ENCODE results near the gene INPP5F.

Gene INPP5F

DNA sequence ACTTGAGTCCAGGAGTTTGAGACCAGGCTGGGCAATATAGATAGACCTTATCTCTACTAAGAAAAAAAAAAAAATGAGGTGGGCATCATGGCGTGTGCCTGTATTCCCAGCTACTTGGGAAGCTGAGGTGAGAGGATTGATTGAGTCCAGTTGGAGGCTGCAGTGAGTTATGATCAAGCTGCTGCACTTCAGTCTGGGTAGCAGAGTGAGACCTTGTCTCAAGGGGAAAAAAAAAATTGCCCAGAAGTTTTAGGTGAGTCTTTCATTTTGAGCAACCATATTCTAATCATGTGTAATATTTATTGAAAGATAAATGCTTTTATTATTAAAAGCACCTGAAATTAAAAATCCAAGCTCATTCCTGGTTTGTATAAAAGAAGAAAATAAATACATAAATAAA, 13.1 kb downstream of the INPP5F start:
- Histone ChIP-seq H3K36me3 (ENCODE audit: control insufficient read depth in 4 of 4, insufficient read depth in 4 of 4, low read length in 3 of 4) (no peaks in the 10 kb centered on the region), H3K9me3 (ENCODE audit: control extremely low read depth in 1 of 5, control insufficient read depth in 4 of 5, insufficient read depth in 2 of 5, low read depth in 1 of 5, low read length in 4 of 5) (no peaks in the 10 kb centered on the region), H3K27ac (ENCODE audit: insufficient read depth in 1 of 2, low read depth in 1 of 2, low read length in 2 of 2, poor library complexity in 1 of 2, severe bottlenecking in 2 of 2) (no peak overlapping the region), H3K27me3 (replicated peaks in 2 of 5; ENCODE audit: control insufficient read depth in 4 of 5, insufficient read depth in 5 of 5, low read length in 4 of 5) (no peaks in the 10 kb centered on the region), H3K4me1 (ENCODE audit: control extremely low read depth in 1 of 4, control insufficient read depth in 4 of 4, insufficient read depth in 4 of 4, low read length in 3 of 4) (peaks cover 0 to 23% (median 9%) of the 10 kb centered on the region in 4 experiments), H3K4me3 (ENCODE audit: control insufficient read depth in 1 of 7, extremely low read depth in 1 of 7, insufficient read depth in 4 of 7, low read depth in 2 of 7, low read length in 6 of 7) (no peak overlapping the region)
- DNase-seq: no peak
- ChIA-PET CTCF (interaction anchor here (1.0 to 4.9 kb wide), 3 partner anchors 11 to 121 kb away, joined by 3 to 18 read pairs (median 9); no protein-coding TSS in a partner anchor), POLR2A (interaction anchor here (0.6 to 0.7 kb wide), 2 partner anchors 145 to 229 kb away, joined by 3 read pairs; no protein-coding TSS in a partner anchor)
- WGBS (ENCODE audit: insufficient coverage): 100% methylated on average over 1 of the region's 1 CpG

DNA sequence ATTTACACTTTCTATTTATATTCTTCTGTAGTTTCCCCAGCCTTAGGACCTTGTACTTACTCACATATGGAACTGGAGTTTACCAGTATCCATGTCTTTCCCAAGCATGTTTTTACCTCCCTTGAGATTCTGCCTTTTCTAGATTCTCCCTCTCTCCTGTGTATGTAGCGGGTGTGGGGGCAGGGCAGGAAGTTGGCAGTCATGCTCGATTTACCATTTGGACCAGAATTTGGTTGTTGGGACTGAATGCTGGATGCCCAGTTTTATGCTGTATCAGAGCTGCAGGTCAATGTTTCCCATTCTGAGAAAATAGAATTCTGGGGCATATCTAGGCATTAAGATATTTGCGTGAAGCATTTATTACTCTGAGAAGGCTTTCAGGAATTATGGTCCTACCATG, 14.2 kb downstream of the INPP5F start:
- Histone ChIP-seq H3K27ac (ENCODE audit: insufficient read depth in 1 of 2, low read depth in 1 of 2, low read length in 2 of 2, poor library complexity in 1 of 2, severe bottlenecking in 2 of 2) (no peak overlapping the region), H3K27me3 (replicated peaks in 2 of 5; ENCODE audit: control insufficient read depth in 4 of 5, insufficient read depth in 5 of 5, low read length in 4 of 5) (no peaks in the 10 kb centered on the region), H3K4me1 (ENCODE audit: control extremely low read depth in 1 of 4, control insufficient read depth in 4 of 4, insufficient read depth in 4 of 4, low read length in 3 of 4) (peaks cover 0 to 23% (median 9%) of the 10 kb centered on the region in 4 experiments), H3K9me3 (ENCODE audit: control extremely low read depth in 1 of 5, control insufficient read depth in 4 of 5, insufficient read depth in 2 of 5, low read depth in 1 of 5, low read length in 4 of 5) (no peaks in the 10 kb centered on the region), H3K4me3 (ENCODE audit: control insufficient read depth in 1 of 7, extremely low read depth in 1 of 7, insufficient read depth in 4 of 7, low read depth in 2 of 7, low read length in 6 of 7) (no peak overlapping the region), H3K36me3 (ENCODE audit: control insufficient read depth in 4 of 4, insufficient read depth in 4 of 4, low read length in 3 of 4) (no peaks in the 10 kb centered on the region)
- POLR2A ChIA-PET: no interaction called here
- DNase-seq: no peak
- 90% methylated on average over 2 of the region's 3 CpGs for WGBS (ENCODE audit: insufficient coverage)
- CTCF ChIA-PET: interaction anchor here (1.5 kb wide), 1 partner anchor 51 kb away, joined by 4 read pairs; no protein-coding TSS in a partner anchor

DNA sequence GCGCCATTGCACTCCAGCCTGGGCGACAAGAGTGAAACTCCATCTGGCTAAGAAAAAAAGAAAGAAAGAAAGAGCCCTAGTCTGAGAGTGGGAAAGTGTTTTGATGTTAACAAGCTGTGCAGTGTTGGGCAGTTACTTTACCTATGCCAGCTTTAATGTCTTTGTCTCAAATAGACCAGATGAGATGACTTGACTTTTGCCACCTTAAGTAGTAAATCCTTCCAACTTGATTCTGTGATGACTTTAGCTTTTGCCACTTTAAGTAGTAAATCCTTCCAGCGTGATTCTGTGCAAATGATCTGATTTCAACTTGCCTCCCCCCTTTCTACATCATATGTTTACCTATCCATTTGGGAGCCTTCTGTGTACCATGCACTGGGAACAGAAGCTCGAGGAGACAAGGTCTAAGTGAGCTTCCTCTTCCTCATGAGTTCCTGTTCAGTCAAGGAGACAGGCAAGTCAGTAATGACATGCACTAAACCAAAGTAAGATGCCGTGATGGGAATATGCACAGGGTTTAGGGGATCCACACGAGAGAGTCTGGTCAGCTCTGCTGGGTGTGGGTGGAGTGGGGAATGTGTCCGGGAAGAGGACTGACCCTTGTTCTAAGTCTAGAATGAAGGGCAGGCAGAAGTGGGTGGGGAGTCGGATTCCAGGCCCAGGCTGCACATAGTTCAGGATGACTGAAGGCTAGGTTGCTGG, 17.2 kb downstream of the INPP5F start:
- CTCF ChIA-PET: interaction anchor here (0.8 to 3.0 kb wide), 4 partner anchors 9 to 116 kb away, joined by 3 to 25 read pairs (median 4); no protein-coding TSS in a partner anchor
- Histone ChIP-seq H3K36me3 (ENCODE audit: control insufficient read depth in 4 of 4, insufficient read depth in 4 of 4, low read length in 3 of 4) (no peaks in the 10 kb centered on the region), H3K4me1 (ENCODE audit: control extremely low read depth in 1 of 4, control insufficient read depth in 4 of 4, insufficient read depth in 4 of 4, low read length in 3 of 4) (peaks cover 0 to 8% (median 2%) of the 10 kb centered on the region in 4 experiments), H3K9me3 (ENCODE audit: control extremely low read depth in 1 of 5, control insufficient read depth in 4 of 5, insufficient read depth in 2 of 5, low read depth in 1 of 5, low read length in 4 of 5) (peaks cover 0 to 2% (median 0%) of the 10 kb centered on the region in 5 experiments), H3K27me3 (replicated peaks in 2 of 5; ENCODE audit: control insufficient read depth in 4 of 5, insufficient read depth in 5 of 5, low read length in 4 of 5) (no peaks in the 10 kb centered on the region), H3K4me3 (ENCODE audit: control insufficient read depth in 1 of 7, extremely low read depth in 1 of 7, insufficient read depth in 4 of 7, low read depth in 2 of 7, low read length in 6 of 7) (no peak overlapping the region), H3K27ac (ENCODE audit: insufficient read depth in 1 of 2, low read depth in 1 of 2, low read length in 2 of 2, poor library complexity in 1 of 2, severe bottlenecking in 2 of 2) (no peak overlapping the region)
- no peak for DNase-seq
- POLR2A ChIA-PET: interaction anchor here (0.9 kb wide), 1 partner anchor 17 kb away, joined by 3 read pairs; the partner anchor contains the start of gene INPP5F
- WGBS (ENCODE audit: insufficient coverage): 63% methylated on average over 4 of the region's 8 CpGs

DNA sequence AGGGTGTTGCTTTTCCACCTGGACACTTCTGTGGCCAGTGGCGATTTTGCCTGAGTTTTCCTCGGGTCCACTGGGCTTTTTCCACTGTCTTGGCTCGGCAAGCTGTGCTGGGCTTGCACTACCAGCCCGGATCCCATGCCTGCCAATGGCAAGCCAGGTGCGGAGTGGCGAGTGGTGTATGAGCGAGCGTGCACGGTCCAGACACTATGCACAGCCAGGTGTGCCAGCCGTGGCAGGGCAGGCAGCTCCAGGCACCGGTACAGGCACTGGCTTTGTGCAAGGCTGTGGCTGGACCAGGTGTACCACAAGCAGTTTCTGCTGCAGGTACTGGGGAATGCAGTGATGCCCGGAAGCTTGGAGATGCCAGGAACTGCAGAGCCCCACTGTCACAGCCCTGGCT, 22.1 kb downstream of the INPP5F start:
- H3K9me3 ChIP-seq (ENCODE audit: control extremely low read depth in 1 of 5, control insufficient read depth in 4 of 5, insufficient read depth in 2 of 5, low read depth in 1 of 5, low read length in 4 of 5): peaks cover 0 to 2% (median 0%) of the 10 kb centered on the region in 5 experiments
- ChIA-PET CTCF (interaction anchor here (0.9 to 5.4 kb wide), 10 partner anchors 10 to 111 kb away, joined by 3 to 90 read pairs (median 4); no protein-coding TSS in a partner anchor), POLR2A (no interaction called here)
- H3K4me1 ChIP-seq (ENCODE audit: control extremely low read depth in 1 of 4, control insufficient read depth in 4 of 4, insufficient read depth in 4 of 4, low read length in 3 of 4): peaks cover 0 to 6% (median 0%) of the 10 kb centered on the region in 4 experiments
- 97% methylated on average over 12 of the region's 12 CpGs for WGBS (ENCODE audit: insufficient coverage)
- no peak for DNase-seq
- H3K4me3 ChIP-seq (ENCODE audit: control insufficient read depth in 1 of 7, extremely low read depth in 1 of 7, insufficient read depth in 4 of 7, low read depth in 2 of 7, low read length in 6 of 7): no peak overlapping the region
- no peaks in the 10 kb centered on the region for H3K27me3 ChIP-seq (replicated peaks in 2 of 5; ENCODE audit: control insufficient read depth in 4 of 5, insufficient read depth in 5 of 5, low read length in 4 of 5)
- H3K36me3 ChIP-seq (ENCODE audit: control insufficient read depth in 4 of 4, insufficient read depth in 4 of 4, low read length in 3 of 4): peaks cover 0 to 5% (median 1%) of the 10 kb centered on the region in 4 experiments
- H3K27ac ChIP-seq (ENCODE audit: insufficient read depth in 1 of 2, low read depth in 1 of 2, low read length in 2 of 2, poor library complexity in 1 of 2, severe bottlenecking in 2 of 2): no peak overlapping the region

DNA sequence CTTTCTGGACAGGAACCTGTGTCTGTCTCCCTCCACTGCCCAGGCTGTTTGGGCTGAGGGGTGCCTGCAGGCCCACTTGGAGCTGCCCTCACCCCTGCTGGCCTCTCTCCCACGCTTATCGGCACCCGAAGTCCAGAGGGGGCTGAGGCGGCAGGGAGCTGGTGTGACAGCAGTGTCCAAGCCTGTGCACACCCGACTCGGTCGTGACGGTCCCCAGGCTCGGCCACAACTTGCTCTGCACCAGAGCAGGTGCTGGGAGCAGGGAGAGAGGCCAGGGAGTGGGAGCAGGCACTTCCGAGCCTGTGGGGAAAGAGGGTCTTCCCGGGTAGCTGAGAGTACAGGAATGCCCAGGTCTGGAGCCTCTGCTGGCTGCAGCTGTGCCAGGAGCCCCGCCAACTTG, 23.0 kb downstream of the INPP5F start:
- DNase-seq: no peak
- Histone ChIP-seq H3K27ac (ENCODE audit: insufficient read depth in 1 of 2, low read depth in 1 of 2, low read length in 2 of 2, poor library complexity in 1 of 2, severe bottlenecking in 2 of 2) (no peak overlapping the region), H3K36me3 (ENCODE audit: control insufficient read depth in 4 of 4, insufficient read depth in 4 of 4, low read length in 3 of 4) (peaks cover 0 to 5% (median 1%) of the 10 kb centered on the region in 4 experiments), H3K4me3 (ENCODE audit: control insufficient read depth in 1 of 7, extremely low read depth in 1 of 7, insufficient read depth in 4 of 7, low read depth in 2 of 7, low read length in 6 of 7) (no peak overlapping the region), H3K4me1 (ENCODE audit: control extremely low read depth in 1 of 4, control insufficient read depth in 4 of 4, insufficient read depth in 4 of 4, low read length in 3 of 4) (peaks cover 0 to 5% (median 0%) of the 10 kb centered on the region in 4 experiments), H3K27me3 (replicated peaks in 2 of 5; ENCODE audit: control insufficient read depth in 4 of 5, insufficient read depth in 5 of 5, low read length in 4 of 5) (no peaks in the 10 kb centered on the region), H3K9me3 (ENCODE audit: control extremely low read depth in 1 of 5, control insufficient read depth in 4 of 5, insufficient read depth in 2 of 5, low read depth in 1 of 5, low read length in 4 of 5) (peaks cover 0 to 2% (median 0%) of the 10 kb centered on the region in 5 experiments)
- 100% methylated on average over 10 of the region's 12 CpGs for WGBS (ENCODE audit: insufficient coverage)
- POLR2A ChIA-PET: no interaction called here
- CTCF ChIA-PET: interaction anchor here (0.8 to 5.4 kb wide), 12 partner anchors 11 to 170 kb away, joined by 3 to 90 read pairs (median 4); no protein-coding TSS in a partner anchor

DNA sequence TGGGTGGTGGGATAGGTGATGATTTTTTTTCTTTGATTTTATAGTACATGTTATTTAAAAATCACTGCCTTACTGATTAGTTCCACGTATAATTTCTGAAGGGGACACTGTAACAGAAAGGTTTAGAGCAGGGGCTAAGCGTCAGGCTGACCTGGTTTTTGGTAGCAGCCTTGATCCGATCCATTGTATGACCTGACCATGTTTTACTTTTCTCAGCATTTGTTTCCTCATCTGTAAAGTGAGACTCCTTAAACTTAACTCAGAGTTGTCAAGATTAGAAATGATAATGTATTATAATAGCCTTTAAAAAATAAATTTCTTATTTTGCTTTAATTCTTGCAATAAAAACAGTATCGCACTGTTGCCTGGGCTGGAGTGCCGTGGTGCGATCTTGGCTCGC, 23.6 kb downstream of the INPP5F start:
- ChIA-PET CTCF (interaction anchor here (0.6 to 5.4 kb wide), 15 partner anchors 7 to 169 kb away, joined by 3 to 90 read pairs (median 4); no protein-coding TSS in a partner anchor), POLR2A (no interaction called here)
- 100% methylated on average over 4 of the region's 7 CpGs for WGBS (ENCODE audit: insufficient coverage)

More for the DNA sequence above, 23.6 kb downstream of the INPP5F start:
- no peak overlapping the region for H3K4me3 ChIP-seq (ENCODE audit: control insufficient read depth in 1 of 7, extremely low read depth in 1 of 7, insufficient read depth in 4 of 7, low read depth in 2 of 7, low read length in 6 of 7)
- H3K36me3 ChIP-seq (ENCODE audit: control insufficient read depth in 4 of 4, insufficient read depth in 4 of 4, low read length in 3 of 4): peaks cover 0 to 5% (median 1%) of the 10 kb centered on the region in 4 experiments
- H3K27me3 ChIP-seq (replicated peaks in 2 of 5; ENCODE audit: control insufficient read depth in 4 of 5, insufficient read depth in 5 of 5, low read length in 4 of 5): no peaks in the 10 kb centered on the region
- H3K27ac ChIP-seq (ENCODE audit: insufficient read depth in 1 of 2, low read depth in 1 of 2, low read length in 2 of 2, poor library complexity in 1 of 2, severe bottlenecking in 2 of 2): no peak overlapping the region
- no peak for DNase-seq
- peaks cover 0 to 7% (median 1%) of the 10 kb centered on the region in 4 experiments for H3K4me1 ChIP-seq (ENCODE audit: control extremely low read depth in 1 of 4, control insufficient read depth in 4 of 4, insufficient read depth in 4 of 4, low read length in 3 of 4)
- peaks cover 0 to 2% (median 0%) of the 10 kb centered on the region in 5 experiments for H3K9me3 ChIP-seq (ENCODE audit: control extremely low read depth in 1 of 5, control insufficient read depth in 4 of 5, insufficient read depth in 2 of 5, low read depth in 1 of 5, low read length in 4 of 5)

Data from common myeloid progenitor, CD34-positive (primary cell).